Measurements from ENCODE around the gene CPNE5.

GRCh38 chr6:36847991-36848390 is 8.7 kb upstream of the CPNE5 start:
- TF ChIP-seq, protein P1, sequence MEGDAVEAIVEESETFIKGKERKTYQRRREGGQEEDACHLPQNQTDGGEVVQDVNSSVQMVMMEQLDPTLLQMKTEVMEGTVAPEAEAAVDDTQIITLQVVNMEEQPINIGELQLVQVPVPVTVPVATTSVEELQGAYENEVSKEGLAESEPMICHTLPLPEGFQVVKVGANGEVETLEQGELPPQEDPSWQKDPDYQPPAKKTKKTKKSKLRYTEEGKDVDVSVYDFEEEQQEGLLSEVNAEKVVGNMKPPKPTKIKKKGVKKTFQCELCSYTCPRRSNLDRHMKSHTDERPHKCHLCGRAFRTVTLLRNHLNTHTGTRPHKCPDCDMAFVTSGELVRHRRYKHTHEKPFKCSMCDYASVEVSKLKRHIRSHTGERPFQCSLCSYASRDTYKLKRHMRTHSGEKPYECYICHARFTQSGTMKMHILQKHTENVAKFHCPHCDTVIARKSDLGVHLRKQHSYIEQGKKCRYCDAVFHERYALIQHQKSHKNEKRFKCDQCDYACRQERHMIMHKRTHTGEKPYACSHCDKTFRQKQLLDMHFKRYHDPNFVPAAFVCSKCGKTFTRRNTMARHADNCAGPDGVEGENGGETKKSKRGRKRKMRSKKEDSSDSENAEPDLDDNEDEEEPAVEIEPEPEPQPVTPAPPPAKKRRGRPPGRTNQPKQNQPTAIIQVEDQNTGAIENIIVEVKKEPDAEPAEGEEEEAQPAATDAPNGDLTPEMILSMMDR (IDR thresholded peaks at IDR 0.05) = no peak
- no peak for TF ChIP-seq POLR2A (IDR thresholded peaks at IDR 0.05)

Data from thyroid gland (tissue), 4 donors.